Fibroblast of skin of back (primary cell): Measurements from ENCODE around the gene TELO2.

ENCODE experiments used
- DNase-seq: peaks from one replicate; pipeline ENCODE4 v3.0.0-alpha.2; 2013

The TELO2 gene

DNA sequence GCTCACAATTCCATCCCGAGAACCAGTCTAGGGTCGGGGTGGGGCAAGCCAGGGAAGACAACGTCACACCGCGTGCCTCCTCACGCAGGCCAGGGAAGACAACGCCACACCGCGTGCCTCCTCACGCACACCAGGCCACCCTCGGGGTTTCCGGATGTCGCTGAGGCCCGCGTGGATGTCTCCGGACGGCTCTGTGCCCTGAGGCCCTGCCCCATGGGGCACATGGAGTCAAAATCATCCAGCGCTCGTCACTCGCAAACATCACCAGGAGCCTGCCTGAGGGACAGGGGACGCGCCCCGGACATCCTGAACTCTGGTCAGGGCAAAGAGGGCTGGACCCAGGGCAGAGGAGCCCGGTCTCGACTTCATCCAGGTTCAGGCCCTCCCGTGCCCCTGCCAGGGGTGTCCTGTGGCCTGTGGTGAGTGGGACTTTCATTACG is 44.0 kb downstream of the TELO2 start:
- DNase-seq, result no peak

DNA sequence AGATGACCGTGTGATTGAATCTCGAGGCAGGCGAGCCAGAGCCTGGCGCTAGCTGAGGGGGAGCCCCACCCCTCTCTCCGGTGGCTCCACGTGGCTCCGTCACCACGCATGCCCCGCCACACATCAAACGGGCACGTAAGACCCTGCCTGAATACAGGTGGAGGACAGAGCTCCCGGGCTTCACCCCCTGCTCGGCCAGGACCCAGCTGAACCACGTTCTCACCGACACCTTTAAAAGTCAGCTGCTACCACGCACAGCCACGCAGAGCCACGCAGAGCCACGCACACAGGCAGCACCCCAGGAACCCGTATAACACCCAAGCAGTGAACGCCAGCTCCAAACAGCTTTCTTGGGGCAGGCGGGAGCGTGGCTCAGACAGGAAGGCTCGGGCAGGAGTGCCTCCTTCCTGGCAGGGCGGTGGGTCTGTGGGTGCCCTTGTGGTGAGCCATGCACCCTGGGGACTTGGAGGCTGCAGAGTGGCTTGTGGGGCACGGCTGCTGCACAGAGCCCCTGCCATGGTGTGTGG is 44.7 kb downstream of the TELO2 start:
- no peak for DNase-seq

DNA sequence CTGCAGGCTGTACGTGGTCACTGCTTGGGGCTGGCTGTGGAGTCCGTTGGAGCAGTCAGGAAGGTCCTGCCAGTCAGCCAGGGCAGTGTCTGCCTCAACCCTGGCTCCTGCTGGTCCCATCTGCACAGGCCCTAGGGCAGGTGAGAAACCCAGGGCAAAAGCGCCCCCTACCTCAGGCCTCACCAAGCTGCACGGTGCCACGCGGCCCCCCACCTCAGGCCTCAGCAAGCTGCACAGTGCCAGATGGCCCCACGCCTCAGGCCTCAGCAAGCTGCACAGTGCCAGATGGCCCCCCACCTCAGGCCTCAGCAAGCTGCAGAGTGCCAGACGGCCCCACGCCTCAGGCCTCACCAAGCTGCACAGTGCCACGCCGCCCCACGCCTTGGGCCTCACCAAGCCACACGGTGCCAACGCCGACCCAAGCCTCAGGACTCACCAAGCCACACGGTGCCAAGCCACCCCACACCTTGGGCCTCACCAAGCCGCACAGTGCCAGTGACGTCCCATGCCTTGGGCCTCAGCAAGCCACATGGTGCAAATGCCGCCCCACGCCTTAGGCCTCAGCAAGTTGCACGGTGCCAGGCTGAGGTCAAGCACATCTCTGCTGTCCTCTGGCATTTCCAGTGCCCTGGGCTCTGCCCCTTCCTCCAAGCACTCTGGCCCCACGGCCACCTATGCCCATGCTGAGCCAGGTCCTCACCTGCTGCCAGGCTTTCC is 45.8 kb downstream of the TELO2 start:
- no peak for DNase-seq

DNA sequence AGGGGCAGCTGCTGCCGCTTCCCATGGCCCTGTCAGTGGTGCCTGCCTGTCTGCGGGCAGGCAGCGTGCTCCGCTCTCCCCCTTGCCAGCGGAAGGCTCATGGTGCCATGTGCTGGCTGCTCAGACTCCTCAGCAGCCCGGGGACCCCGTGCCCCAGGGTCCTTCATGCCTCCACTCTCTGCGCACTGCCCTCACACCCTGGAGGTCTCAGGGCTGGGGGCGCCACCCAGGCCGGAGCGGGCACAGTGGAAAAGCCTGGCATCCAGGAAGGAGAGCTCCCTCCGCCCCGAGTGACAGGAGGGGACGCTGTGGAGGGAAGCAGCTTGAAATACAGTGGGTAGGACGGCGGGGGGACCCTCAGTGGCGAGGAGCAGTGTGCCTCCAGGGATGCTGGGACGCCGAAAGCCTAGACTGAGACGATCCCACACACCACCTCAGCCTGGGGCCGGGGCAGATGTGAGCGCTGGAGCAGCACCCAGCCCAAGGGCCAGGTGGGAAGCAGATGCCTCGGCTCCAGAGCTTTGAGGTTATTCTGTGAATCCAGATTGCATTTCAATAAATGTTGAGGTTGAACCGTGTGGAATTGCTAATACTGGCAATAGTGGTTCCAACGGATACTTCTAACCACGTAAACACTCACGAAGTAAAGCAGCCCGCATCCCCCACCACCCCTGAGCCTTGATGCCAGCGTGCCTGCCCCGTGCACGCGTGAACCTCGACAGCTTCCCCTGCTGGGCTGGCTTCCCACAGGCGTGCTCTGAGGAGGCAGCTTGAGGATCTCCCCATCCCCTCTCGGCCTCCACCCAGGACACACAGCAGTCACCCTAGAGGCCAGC is 46.8 kb downstream of the TELO2 start:
- no peak for DNase-seq

DNA sequence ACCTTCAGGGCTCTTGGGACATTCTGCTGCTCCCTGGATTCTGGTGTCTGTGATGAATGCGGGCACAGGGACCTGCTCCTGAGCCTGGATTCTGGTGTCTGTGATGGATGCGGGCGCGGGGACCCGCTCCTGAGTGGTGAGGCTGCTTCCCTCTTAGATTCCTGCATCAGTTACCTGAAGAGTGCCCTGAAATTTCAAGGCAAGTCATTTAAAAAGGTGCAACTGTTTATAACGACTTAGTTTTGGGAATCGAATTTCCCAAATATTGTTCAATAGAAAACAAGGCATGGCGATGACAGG is 47.3 kb downstream of the TELO2 start:
- DNase-seq, result no peak

DNA sequence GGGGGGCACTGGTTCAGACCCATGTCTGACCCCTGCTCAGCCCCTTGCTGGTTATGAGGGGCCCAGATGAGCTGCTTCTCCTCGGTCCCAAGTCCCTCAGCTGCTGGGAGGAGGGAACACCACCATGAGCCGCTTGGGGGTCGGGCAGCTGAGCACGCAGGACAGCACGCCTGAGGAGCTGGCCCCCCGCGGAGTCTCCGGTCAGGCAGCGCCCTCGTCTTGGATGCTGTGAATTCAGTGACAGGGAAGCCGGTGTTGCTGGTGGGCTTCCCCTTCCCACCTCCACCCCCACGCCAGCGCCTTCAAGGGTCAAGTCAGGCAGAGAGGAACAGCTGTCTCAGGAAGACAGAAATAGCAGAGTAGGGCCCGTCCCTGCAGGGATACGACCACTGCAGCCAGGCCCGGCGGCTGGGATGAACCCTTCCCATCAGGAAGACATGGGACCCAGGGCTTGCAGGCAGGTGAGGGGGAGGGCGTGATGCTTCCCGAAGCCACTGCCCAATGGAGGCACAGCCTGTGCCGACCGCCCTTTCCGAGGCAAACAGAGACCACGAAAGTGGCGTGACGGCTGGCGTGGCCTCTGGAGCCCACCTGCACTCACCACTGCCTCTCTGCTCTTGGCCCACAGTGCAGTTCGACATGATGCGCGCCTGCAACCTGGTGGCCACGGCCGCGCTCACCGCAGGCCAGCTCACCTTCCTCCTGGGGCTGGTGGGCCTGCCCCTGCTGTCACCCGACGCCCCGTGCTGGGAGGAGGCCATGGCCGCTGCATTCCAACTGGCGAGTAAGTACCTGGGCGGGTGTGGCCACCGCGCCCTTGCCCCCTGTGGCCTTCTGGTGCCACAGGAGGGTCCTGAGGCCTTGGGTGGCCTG is 48.4 kb downstream of the TELO2 start:
- no peak for DNase-seq

DNA sequence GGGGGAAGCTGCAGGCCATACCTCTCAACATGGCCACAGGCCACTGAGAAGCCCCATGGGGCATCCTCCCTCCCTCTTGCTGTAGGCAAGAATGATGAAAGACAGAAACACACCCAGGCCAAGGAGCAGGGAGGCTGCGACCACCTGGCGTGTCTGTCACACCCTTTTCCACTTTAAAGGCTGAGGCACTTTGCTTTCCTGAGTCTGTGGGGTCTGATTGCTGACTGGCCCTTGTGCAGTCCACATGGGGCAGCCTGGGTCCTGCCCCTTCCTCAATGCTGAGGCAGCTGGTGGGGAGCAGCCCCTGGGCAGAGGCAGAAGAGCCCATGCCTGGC is 49.0 kb downstream of the TELO2 start:
- no peak for DNase-seq

DNA sequence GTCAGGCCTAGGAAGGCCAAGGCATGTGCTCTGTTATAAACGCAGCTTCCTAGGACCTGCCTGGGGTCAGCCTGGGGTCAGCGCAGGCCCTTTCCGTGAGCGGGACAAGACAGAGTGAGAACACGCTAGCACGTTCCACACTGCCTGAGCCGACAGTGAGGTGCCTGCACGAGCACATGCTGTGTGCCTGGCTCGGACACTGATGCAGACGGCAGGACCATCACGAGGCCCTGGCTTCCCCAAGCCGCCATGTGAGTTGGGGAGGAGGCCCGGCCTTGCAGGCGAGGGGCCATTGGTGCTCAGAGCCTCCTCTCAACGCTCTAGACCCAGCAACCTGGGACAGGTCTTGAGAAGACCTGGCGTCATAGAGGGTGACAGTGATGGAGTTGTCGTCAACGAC is 49.4 kb downstream of the TELO2 start:
- no peak for DNase-seq

DNA sequence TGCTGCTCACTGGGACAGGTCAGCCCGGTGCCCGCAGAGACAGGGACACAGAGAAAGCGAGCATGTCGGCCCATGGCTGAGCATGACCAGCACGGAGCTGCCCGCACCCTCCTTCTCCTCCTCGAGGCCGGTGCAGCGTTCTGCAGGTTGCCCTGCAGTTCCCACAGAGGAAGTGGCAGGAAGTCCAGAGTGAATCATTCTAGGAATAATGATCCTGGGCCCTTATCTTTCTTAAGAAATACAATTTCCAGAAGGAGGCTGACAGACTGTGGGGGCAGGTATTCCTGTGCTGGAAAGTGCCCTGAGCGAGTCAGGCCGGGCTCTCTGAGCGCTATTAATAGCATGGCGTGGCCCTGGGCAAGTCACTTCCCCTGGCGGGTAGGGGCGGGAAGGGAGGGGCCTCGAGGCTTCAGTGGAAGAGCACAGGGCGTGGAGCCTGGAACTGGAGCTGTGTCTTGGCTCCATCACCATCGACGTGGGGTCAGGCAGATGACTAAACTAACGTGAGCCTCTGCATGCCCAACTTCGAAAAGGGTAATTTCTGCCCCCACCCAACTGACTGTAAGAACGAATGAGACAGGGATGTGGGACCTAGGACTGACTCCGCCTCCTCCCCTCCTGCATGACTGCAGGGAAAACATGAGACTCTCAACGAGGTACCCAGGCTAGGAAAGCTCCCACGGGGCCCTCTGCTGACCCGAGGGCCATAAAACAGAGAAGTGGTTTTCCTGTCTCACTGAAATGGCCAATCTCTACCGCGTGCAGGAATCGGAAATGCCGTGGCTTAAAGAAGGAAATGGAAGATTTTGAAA is 50.1 kb downstream of the TELO2 start:
- peak; percentile 62 for DNase-seq

DNA sequence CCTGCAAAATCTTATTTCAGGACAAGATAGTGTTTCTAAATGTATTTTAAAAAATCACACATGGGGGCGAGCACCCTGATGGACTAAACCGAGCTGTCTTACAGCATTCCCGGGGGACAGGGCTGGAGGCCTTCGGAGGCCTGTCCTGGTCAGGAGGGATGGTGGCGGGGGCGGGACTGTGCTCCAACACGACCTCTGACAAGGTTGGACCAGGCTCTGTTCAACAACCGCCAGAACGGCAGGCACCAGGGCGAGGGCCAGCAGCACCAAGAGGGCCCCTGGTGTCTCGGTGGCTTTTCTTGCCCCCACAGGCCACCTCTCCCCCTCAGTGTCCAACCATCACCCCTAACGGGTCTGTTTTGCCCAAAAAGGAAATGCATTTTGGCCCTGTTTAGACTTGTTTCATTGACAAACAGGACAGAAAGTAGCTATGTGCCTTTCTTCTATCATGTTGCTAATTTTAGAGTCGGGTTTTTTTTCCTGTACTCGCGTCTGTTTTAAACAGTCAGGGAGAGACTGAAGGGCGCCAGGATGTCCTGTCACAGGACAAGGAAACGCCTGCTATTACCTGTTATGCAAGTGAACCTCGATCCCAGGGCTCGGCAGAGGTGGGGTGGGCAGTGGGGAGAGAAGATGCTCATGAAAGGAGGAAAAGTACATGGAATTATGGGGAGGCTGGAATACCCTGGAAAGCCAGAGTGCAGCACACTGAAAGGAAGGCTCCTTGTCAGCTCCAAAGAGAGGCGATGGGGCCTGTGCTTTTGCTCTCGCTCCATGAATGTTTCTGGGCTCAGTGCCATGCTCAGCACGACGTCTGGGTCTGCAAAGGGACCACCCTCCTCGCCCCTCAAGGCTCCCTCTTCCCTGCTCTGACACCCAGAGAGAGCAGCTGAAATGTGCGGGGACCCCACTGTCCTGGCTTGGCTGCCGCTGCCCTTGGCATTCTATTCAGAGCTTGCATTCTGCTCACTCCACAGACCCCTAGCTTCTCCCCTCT is 52.2 kb downstream of the TELO2 start:
- DNase-seq, result no peak

DNA sequence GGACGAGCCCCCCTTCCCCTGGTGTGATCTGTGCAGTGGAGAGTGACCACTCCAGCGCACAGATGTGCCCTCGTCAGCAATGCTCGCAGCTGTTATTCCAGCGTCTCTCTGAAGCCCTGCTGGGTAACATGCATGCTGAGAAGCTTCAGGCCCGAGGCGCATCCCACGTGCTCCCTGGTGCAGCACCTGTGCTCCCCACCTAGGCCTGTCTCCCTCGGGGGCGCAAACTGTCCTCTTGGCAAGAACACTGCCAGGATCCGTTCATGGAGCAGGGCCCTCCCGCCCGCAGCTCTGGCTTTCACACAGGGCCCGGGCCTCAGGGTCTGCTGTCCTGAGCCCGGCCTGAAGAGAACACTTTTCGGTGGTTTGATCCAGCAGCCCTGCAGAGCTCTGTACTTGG is 53.3 kb downstream of the TELO2 start:
- DNase-seq, result no peak

DNA sequence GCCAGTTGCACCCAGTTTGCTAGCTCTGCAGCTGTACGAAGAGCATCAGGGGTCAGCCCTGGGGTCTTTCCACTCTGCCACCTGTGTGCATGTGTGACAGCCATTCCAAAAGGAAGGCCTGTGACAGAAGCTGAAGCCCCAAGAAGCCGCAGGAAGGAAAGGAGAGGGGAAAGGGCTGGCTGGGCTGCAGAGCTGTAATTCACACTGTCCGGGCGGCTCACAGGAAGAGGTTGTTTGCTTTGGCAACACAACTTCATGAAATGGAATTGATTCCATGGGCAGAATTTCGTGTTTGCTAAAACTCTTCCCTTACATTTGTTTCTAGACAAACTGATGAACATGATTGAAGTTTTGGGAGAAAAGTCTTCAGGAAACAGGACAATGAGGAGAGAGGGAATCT is 55.1 kb downstream of the TELO2 start:
- DNase-seq, result peak; percentile 27

DNA sequence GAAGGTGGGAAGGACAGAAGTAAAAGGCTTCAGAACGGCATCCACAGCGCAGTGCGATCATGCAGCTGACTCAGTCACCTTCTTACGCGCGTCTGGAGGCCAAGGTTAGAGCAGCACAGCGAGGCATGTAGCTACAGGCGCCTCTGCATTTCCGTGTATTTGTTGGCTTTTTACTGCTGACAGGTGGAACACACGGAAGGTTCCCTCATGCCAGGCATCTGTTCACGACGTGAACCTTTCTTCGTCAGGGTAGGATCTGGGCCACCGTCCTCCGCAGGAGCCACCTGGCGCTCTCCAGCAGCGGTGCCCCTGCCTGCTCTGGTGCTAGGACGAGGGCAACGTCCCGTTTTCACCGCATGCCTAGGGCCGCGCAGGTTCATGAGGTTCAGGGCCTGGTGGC is 55.6 kb downstream of the TELO2 start:
- no peak for DNase-seq

DNA sequence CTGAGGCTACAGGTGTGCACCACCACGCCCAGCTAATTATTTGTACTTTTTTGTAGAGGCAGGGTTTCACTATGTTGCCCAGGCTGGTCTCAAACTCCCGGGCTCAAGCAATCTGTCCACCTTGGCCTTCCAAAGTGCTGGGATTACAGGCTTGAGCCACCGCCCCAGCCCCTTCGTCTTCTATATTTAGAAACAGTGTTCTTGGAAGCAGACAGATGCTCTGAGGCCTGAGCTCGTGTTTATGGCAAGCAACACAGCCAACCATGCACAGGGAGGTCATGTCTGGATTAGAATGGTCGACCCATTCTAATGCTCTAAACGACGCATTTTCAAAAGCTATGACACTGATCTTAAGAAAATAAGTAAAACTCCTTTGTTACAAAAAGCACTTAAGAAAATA is 56.9 kb downstream of the TELO2 start:
- DNase-seq, result no peak

DNA sequence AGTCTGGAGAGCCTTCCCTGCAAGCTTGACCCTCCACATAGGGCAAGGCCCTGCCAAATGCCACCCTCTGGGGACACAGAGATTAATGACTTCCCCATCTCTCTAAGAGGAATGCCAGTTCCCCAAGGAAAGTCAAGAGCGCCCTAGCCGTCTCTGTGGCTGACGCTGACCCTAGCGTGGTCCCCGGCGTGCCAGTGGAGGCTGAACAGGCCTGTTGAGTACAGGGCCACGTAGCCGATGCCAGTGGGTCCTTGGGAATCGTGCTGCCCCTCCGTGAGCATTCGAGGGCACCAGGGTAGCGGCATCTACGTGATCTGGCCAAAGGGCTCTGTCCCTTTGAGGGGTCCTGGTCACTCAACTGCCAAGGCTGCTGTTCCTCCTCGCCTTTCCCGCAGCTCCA is 57.5 kb downstream of the TELO2 start:
- DNase-seq, result no peak

DNA sequence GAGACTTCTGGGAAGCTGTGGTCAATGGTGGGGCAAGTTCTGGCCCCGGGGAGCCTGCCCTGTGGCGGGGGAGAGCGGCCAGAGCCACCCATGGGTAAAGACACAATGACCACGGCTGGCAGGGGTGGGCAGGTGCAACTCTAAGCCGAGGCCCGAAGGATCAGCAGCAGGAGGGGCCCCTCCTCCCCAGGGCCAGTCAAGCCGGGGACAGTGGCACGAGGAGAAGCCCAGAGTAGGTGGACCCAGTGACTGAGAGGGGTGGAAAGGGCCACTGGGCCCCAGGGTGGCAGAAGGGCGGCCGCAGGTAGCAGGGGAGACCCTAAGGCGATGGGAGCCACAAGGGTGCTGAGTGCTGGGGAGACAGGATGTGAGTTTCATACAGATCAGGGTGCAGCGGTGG is 58.0 kb downstream of the TELO2 start:
- no peak for DNase-seq

DNA sequence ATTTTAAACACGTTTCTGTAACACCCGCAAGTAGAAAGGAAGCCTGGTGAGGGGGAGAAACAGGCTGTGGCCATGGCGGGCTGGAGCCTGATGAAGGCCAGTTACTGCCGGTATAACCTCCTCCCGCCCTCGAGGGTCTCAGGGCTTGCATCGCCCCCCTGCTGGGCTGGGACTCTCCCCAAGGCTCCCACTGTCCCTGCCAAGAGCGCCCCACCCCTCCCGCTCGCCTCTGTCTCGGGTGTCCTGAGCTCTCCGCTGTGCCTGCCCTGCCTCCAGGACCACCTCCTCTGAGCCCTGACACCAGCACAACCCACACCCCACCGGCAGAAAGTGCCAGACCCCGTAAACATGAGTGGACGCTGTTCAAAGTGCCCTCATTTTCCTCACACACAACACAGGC is 59.0 kb downstream of the TELO2 start:
- no peak for DNase-seq

DNA sequence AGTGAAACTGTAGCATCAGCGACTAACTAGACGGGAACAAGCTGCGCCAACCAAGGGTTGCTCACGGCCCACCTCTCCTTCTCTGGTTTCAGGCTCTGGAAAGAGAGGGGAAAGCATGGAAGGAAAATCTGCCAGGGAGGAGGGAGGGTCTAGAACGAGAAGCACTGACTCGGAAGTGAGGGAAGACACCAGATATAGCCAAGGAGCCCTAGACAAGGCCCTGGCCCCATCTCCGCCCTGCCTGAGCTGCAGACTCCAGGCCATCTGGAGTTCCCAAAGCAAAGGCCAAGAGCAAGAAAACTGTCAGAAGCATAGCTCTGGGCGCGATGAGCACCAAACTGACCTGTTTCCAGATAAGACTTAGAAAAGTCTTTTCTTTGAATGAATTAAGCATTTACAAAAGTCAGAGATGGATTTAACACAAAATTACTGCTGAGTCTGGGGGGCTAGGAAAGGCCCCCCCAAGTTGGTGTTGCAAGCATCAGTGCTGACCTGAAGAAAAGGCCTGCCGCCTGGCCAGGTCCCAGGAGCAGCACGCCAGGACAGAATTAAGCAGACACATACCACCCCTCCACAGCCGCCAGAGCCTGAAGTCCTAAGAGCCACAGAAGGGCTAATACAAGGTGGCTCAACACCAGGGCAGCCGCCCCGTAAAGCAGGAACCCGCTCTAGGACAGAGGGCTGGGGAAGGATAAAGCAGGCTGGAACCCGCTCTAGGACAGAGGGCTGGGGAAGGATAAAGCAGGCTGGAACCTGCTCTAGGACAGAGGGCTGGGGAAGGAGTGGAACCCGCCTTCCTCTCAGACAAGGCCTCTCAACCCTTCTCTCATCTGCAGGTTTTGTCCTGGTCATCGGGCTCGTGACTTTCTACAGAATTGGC is 61.0 kb downstream of the TELO2 start:
- no peak for DNase-seq

DNA sequence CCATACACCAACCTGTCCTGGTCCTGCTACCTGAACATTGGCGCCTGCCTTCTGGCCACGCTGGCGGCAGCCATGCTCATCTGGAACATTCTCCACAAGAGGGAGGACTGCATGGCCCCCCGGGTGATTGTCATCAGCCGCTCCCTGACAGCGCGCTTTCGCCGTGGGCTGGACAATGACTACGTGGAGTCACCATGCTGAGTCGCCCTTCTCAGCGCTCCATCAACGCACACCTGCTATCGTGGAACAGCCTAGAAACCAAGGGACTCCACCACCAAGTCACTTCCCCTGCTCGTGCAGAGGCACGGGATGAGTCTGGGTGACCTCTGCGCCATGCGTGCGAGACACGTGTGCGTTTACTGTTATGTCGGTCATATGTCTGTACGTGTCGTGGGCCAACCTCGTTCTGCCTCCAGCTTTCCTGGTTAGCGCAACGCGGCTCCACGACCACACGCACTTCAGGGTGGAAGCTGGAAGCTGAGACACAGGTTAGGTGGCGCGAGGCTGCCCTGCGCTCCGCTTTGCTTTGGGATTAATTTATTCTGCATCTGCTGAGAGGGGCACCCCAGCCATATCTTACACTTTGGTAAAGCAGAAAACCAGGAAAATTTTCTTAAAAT is 61.8 kb downstream of the TELO2 start:
- no peak for DNase-seq

DNA sequence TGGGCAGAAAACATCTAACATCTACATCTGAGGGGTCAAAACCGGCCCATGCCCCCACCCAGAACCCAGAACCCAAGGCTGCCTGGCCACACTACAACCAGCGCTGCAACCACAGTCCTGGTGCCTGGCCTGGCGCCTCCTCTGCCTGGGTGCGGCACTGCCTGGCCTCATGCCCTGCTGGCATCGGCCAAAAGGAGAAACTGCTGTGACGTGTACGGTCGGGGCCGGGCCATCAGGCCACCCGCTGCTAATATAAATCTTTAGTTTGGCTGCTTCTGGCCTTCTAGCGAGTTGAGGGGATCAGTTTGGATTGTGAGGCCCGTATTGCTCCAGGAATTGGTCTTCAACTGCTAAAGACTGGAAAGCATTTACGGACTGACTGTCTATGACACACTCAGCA is 63.1 kb downstream of the TELO2 start:
- no peak for DNase-seq
